ENCODE results near the gene RNPS1.

The RNPS1 gene

GRCh38 chr16:2223221-2223941 lies 44.5 kb downstream of the RNPS1 start, which contains the start of gene E4F1:
TSS of gene E4F1 (plus strand) at chr16:2223591. CDS start at chr16:2223614, 23 bp downstream.
- in situ Hi-C loops (cut with HindIII; ENCODE audit: low sequenced_read_pairs) = no loop called here

DNA sequence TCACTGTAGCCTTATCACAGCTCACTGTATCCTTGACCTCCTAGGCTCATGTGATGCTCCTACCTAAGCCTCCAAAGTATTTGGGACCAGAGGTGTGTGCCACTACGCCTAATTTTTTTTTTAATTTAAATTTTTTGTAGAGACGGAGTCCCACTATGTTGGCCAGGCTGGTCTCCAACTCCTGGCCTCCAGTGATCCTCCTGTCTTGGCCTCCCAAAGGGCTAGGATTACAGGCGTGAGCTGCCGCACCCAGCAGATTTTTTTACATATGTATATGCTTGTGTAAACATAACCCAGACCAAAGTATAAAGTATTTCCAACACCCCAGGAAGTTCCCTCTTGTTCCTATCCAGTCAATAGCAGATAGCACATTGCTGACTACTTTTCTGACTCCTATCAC lies 51.6 kb downstream of the RNPS1 start:
- in situ Hi-C loops (cut with HindIII; ENCODE audit: low sequenced_read_pairs) = no loop called here

DNA sequence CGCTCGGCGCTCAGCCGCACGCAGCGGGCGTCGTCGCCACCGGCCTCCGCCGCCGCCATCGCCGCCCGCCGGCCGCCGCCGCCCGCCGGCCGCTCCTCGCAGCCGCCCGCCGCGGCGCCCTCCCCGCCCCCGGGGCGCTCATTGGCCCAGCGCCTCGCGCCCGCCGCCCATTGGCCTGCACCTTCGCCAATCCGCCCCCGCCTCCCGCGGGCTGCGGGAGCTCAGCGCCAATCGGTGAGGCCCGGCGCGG lies 53.3 kb downstream of the RNPS1 start, which contains the start of gene PGP:
Gene PGP (minus strand): TSS at position 122 of the 250 bp plus-strand sequence. CDS start 63 bp downstream, at position 59.
- in situ Hi-C loops (cut with HindIII; ENCODE audit: low sequenced_read_pairs) = no loop called here

DNA sequence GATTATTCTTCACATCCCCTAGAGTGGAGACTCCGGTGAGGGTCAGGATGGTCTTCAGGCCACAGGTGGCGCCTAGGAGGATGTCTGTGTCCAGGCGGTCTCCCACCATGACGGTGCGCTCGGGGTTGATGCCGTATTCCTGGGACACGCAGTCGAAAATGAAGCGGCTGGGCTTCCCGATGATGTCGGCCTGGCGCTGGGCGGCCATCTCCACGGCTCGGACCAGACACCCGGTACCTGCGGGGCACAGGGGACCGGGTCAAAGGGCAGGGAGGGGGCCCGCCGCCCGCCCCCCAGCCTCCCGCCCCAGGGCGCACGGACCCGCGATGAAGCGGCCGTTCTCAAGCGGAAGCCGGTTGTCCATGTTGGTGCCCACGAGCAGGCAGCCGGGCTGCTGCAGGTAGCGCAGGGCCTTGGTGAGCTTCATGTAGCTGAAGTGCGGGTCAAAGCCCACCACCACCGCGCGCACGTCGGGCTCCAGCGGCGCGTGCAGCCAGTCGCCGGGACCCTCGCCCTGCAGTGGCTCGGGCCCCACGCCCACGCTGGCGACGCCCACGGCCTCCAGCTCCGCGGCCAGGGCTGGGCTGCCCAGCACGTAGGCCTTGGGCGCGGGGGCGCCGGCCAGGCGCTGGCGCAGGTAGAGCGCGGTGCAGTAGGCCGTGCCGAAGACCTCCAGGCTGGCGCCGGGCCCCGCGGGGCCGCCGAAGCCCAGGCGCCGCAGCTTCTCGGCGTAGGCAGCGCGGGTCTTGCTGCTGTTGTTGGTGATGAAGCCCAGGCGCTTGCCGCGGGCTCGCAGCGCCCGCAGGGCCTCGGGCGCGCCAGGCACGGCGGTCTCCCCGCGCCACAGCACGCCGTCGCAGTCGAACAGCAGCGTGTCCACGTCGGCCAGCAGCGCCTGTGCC lies 53.9 kb downstream of the RNPS1 start:
- in situ Hi-C loops (cut with HindIII; ENCODE audit: low sequenced_read_pairs) = no loop called here

GRCh38 chr16:2212362-2213324 lies 55.3 kb downstream of the RNPS1 start:
- in situ Hi-C loops (cut with HindIII; ENCODE audit: low sequenced_read_pairs) = no loop called here

- in situ Hi-C loops (cut with HindIII; ENCODE audit: low sequenced_read_pairs) = no loop called here
Observed at GRCh38 chr16:2211923-2212347, 56.0 kb downstream of the RNPS1 start.

- in situ Hi-C loops (cut with HindIII; ENCODE audit: low sequenced_read_pairs) = no loop called here
Observed at GRCh38 chr16:2210386-2211365, 57.2 kb downstream of the RNPS1 start, which contains the start of gene BRICD5. TSS of gene BRICD5 (minus strand) at chr16:2210863. CDS start at chr16:2210833, 30 bp downstream.

DNA sequence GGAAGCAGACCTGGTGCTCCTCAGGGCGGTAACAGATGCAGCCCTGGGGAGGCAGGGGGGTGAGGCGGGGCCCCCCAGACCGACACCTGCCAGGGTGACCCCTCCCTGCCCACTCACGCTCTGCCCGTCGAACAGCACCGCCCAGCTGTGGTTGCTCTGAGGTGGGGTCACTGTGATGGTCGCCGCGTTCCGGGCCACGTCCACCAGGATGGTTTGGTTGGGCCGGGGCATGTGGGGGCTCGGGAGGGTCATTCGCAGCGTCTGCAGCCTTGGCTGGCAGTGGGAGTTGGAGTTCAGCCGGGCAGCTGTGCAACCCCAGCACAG lies 58.0 kb downstream of the RNPS1 start:
- in situ Hi-C loops (cut with HindIII; ENCODE audit: low sequenced_read_pairs) = no loop called here

GRCh38 chr16:2209258-2210008 lies 58.5 kb downstream of the RNPS1 start:
- in situ Hi-C loops (cut with HindIII; ENCODE audit: low sequenced_read_pairs) = no loop called here

GRCh38 chr16:2208772-2209171 lies 59.2 kb downstream of the RNPS1 start:
- in situ Hi-C loops (cut with HindIII; ENCODE audit: low sequenced_read_pairs) = no loop called here

GRCh38 chr16:2208308-2208707 lies 59.6 kb downstream of the RNPS1 start:
- in situ Hi-C loops (cut with HindIII; ENCODE audit: low sequenced_read_pairs) = no loop called here

DNA sequence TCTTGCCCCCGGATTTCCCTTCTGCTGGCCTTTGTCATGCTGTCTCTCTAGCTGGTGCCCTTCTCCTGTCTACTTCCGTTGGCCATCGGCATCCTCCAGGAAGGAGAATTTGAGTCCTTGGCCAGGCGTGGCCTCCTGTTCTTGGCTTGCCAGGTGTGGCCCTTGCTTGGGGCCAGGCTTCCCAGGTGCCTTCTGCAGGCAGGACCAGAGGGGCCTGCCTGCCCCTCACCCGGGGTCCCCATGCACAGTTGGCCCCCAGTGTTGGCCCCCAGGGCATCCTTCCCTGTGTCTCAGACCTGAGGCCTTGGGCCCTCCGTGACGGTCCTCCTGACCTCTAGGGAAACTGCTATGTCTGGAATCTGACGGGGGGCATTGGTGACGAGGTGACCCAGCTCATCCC lies 60.1 kb downstream of the RNPS1 start:
- in situ Hi-C loops (cut with HindIII; ENCODE audit: low sequenced_read_pairs) = no loop called here

GRCh38 chr16:2206780-2207433 lies 61.0 kb downstream of the RNPS1 start:
- in situ Hi-C loops (cut with HindIII; ENCODE audit: low sequenced_read_pairs) = no loop called here

- in situ Hi-C loops (cut with HindIII; ENCODE audit: low sequenced_read_pairs) = no loop called here
Observed at GRCh38 chr16:2206420-2206779, 61.5 kb downstream of the RNPS1 start.

DNA sequence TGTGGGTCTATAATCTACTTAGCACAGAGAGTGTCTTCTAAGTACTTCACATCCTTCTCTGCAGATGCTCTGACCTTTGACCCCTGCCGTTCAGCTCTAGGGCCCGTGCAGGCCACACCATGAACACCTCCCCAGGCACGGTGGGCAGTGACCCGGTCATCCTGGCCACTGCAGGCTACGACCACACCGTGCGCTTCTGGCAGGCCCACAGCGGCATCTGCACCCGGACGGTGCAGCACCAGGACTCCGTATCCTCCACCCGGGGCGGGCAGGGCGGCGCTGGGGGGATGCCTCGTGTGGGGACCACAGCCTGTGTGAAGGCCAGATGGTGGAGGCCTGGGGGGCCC lies 62.0 kb downstream of the RNPS1 start:
- in situ Hi-C loops (cut with HindIII; ENCODE audit: low sequenced_read_pairs) = no loop called here

DNA sequence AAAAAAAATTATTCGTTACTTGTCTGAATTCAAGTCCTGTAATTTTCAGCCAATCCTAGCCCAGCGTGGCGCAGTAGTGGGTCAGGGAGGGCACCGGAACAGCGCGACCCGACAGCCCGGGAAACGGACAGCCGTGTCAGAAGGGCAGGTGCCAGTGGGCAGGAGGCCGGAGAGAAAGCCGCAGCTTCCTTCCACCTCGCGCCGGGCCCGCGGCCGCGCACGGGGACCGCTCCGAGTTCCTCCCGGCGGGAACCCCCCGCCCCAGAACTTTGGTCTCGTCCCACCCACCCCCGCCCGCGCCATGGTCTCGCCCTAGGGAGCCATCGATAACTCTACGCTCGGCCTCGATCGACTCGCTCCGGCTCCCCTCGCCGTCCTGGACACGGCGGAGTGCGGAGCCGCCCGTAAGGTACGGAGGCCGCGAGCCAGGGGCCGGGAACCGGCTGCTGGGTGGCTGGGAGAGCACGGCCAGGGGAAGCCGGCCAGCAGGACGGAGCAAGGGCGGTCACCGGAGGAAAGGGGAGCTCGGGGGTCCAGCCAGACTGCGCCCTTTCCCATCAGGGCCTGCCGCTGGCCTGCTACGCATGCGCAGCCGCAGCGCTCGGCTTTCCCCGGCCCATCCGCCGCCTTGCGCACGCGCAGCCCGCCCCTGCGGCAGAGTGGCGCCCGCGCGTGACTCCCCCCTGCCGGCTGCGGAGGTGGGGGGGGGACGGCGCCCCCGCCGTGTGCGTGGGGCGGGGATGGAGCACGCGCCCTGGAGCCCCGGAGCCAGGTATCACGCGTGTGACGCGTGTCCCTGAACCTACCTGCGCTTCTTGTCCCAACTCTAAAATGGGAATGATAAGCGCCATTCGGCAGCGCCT lies 62.6 kb downstream of the RNPS1 start, which contains the start of gene MLST8:
Gene MLST8 (plus strand): TSS at position 351 of the 863 bp plus-strand sequence. CDS start 632 bp downstream, outside the sequence.
- in situ Hi-C loops (cut with HindIII; ENCODE audit: low sequenced_read_pairs) = no loop called here

- in situ Hi-C loops (cut with HindIII; ENCODE audit: low sequenced_read_pairs) = no loop called here
Observed at GRCh38 chr16:2204416-2205103, 63.4 kb downstream of the RNPS1 start.
